ENCODE data around the gene MBD4.

- TF ChIP-seq CTCF (conservative IDR thresholded peaks at IDR 0.05; ENCODE audit: low read depth, low read length) (no peak), EZH2 (IDR thresholded peaks at IDR 0.05; ENCODE audit: low read length, unreplicated experiment) (no peak), EZH2phosphoT487 (IDR thresholded peaks at IDR 0.05; ENCODE audit: borderline replicate concordance, low read length) (no peak)
Observed at GRCh38 chr3:129382366-129382765, 57.4 kb downstream of the MBD4 start.
